Cardiac fibroblast (primary cell): ENCODE data around the gene FRAS1.

ENCODE experiments used
- DNase-seq, 2 donors: peaks; one replicate each; pipeline versions ENCODE4 v3.0.0 to v3.0.0-alpha.2; 2010; ENCODE audit warnings: low read depth in 2 of 2
- H3K4me3 ChIP-seq, 2 donors: replicated peaks in 1 of 2; 1 replicate in 1 of 2; 2 replicates in 1 of 2; pipeline ENCODE4 v1.5.1; 2011; ENCODE audit warnings: low read depth in 2 of 2, low read length in 2 of 2, mild to moderate bottlenecking in 2 of 2, moderate library complexity in 1 of 2
- TF ChIP-seq, protein P1 (sequence below): IDR thresholded peaks from one replicate; pipeline ENCODE4 v1.5.1; 2011; ENCODE audit warnings: low read depth, mild to moderate bottlenecking, low read length, inconsistent platforms

FRAS1 gene

DNA sequence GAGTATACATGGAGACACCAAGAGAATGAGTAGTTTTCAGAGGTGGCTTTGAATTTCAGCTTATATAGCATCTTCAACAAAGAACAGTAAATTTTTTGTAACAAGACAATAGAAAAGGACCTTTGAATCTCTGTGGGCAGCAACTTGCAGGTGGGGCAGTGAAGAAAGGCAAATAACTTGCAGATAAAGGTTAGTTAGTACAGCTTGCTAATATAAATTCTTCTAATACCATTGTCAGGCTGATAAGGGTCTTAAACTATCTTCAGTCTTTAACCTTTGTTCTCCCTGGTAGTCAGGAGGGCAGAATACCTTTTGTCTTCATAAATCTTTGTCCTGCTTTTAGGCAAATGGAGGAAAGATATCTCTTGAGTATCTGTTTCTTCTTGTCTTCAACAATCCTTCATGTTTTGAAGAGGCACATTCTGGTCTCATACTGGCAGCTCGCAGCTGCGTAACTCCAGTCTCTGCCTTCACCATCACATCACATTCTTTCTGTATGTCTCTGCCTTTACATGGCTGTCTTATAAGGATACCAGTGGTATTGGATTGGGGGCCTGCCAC is 510.5 kb downstream of the FRAS1 start:
- TF ChIP-seq, protein P1, sequence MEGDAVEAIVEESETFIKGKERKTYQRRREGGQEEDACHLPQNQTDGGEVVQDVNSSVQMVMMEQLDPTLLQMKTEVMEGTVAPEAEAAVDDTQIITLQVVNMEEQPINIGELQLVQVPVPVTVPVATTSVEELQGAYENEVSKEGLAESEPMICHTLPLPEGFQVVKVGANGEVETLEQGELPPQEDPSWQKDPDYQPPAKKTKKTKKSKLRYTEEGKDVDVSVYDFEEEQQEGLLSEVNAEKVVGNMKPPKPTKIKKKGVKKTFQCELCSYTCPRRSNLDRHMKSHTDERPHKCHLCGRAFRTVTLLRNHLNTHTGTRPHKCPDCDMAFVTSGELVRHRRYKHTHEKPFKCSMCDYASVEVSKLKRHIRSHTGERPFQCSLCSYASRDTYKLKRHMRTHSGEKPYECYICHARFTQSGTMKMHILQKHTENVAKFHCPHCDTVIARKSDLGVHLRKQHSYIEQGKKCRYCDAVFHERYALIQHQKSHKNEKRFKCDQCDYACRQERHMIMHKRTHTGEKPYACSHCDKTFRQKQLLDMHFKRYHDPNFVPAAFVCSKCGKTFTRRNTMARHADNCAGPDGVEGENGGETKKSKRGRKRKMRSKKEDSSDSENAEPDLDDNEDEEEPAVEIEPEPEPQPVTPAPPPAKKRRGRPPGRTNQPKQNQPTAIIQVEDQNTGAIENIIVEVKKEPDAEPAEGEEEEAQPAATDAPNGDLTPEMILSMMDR = no peak
- no peak overlapping the region for H3K4me3 ChIP-seq
- no peak for DNase-seq

DNA sequence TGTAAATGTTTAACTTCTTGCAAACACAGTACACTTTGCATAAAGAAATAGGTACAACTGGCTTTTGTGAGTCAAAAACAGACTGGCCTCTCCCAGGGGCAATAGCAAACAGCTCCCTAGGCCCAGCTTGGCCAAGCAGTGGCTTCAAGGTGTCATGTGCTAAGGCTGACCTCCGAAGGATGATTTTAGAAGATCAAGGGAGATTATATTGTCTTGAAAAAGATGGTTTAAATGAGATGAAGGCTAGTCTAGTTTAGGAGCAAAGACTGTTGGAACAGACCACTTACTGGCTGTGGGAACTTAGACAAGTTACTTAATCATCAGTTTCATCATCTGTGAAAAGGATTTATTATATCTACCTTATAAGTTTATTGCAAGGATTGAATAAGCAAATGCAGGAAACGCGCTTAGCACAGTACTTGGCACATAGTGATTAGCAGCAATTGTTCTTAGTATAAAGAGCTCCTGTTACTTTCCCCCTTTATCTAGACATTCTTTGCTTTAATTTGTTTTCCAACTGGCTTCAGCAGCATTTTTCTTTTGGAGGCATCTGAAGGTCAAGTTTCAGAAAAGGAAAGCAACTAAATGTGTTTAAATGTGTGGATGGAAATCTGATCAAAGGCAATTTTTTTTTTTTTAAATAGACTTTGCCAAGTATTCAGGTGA is 511.6 kb downstream of the FRAS1 start:
- H3K4me3 ChIP-seq = no peak overlapping the region
- DNase-seq = peak; percentile 35 to 61
- TF ChIP-seq, protein P1 = no peak

DNA sequence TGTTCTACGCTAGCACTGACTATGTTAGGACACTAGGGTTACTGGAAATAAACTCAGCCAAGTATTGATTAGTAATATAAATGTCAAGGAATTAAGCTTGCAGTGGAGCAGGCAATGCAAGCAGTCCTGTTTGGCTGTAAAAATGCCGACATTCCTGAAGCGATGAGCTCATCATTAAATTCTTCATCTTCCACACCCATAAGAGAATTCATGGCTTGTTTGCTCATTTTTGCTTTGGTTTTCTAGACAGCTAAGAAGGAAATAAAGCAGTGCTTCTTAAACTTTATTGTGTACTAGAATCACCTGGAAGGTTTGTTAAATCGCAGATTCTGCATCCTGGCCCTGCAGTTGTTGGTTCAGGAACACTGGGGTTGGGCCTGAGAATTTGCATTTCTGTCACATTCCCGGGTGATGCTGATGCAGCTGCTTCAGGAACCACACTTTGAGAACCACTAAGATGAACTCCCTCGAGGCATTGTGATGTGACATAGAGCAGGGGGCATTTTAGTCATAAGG is 512.2 kb downstream of the FRAS1 start:
- no peak overlapping the region for H3K4me3 ChIP-seq
- TF ChIP-seq, protein P1 = no peak
- peak; percentile 86 to 89 for DNase-seq

DNA sequence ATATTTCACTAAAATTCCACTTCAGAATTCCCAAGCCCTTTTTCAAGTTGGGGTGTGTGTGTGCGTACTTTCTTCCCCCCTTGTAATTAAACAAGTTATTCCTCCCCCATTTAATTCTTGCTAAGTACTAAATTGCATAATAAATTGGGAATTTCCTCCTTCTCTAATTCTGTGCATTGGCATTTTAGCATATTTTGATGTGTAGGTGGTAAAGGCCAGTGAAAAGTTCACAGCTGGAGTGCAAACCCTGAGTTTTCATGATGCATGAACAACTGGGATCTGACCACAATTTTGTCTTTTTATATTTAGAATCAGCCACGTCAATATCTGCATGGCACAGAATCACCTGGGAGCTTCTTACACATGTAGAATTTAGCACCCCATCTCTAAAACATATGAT is 513.0 kb downstream of the FRAS1 start:
- H3K4me3 ChIP-seq = no peak overlapping the region
- TF ChIP-seq, protein P1 = no peak
- no peak for DNase-seq

DNA sequence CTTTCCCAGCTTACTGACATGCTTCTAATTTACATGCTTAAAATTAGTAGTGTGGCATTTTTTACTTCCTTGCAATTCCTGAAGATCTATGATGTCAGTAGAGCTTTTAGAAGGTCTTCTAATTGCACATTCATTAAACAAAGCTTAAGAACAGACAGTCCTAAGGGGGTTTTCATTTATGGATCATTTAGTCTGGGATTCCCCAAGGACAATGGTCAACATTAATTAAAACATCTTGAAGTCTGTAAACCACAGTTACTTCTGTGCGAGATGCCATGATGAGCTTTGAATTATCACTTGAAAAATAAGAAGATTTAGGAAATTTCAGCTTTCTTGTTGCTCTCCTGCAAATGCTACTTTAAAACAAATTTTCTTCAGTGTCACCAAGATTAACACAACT is 514.7 kb downstream of the FRAS1 start:
- no peak overlapping the region for H3K4me3 ChIP-seq
- TF ChIP-seq, protein P1 = no peak
- no peak for DNase-seq

DNA sequence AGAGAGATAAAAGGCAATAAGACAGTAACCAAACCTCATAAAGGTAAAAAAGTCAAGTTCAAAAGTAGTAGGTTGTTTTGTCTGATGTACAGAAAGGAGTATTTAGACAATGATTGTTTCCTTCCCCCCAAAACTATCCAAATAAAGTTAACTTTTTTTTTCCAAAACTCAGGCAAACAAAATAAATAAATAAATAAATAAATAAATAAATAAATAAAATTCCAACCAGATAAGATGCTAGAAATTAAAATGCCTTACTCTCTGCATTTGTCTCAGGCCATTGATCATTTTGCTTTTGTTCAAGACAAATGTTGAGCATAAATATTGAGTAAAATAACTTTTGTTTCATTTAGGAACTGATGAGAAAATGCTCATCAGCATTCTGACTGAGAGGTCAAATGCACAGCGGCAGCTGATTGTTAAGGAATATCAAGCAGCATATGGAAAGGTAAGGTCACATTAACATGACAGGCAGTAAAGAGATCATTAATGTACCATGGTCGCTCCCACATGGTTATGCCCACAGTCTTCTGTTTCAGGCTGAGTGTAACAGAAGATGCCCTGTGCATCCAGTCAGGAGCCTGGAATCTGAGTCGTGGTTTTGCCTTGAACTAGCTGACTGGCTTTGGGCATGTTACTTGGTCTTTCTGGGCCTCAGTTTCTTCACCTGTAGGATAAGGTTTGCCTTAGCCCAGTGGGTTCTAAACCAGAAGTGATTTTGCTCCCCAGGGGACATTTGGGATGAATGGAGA is 521.7 kb downstream of the FRAS1 start:
- TF ChIP-seq, protein P1 = no peak
- no peak for DNase-seq
- H3K4me3 ChIP-seq = no peak overlapping the region
